B cell (primary cell): ENCODE measurements around the gene PCNX3. TPM values are rescaled to one million over a fixed set of nuclear protein-coding genes. Genes with fewer than 3 reads are reported as not detected.
A peak's percentile ranks its signal among the peaks of the same experiment; 100 is the strongest.

Experiments
- ATAC-seq: fragments of 200-7000 bp; cut with Tn5 transposase; one replicate; pipeline ENCODE4 v1.10.0; 2021; ENCODE audit warnings: low read depth, mild to moderate bottlenecking, moderate number of reproducible peaks, moderate library complexity
- CTCF ChIA-PET: fragments of 350-600 bp; sonication (Branson Sonifier 250); formaldehyde crosslinking; loops from one replicate; lab custom pipeline; 2021; ENCODE audit warnings: antibody characterized with exemption, inconsistent platforms; lab: Charles Lee
- POLR2A ChIA-PET: fragments of 350-600 bp; sonication (Branson Sonifier 250); formaldehyde crosslinking; loops from one replicate; lab custom pipeline; 2021; ENCODE audit warnings: antibody characterized with exemption; lab: Charles Lee
- DNase-seq: peaks from one replicate; pipeline ENCODE4 v3.0.0; 2013
- H2AFZ ChIP-seq: 2 replicates; pipeline ENCODE4 v1.6.1; 2012; ENCODE audit warnings: mild to moderate bottlenecking, low read depth, low read length; ENCODE audit not compliant: insufficient read depth, poor library complexity, severe bottlenecking
- H3K27ac ChIP-seq, 2 donors: 1 replicate in 1 of 2; 2 replicates in 1 of 2; pipeline ENCODE4 v1.5.1; 2012 to 2013; ENCODE audit warnings: low read length in 2 of 2, mild to moderate bottlenecking in 2 of 2, moderate library complexity in 1 of 2
- H3K27me3 ChIP-seq, 4 experiments: fragments of 200-600 bp in 1 of 4; sonication (generic) in 1 of 4; replicated peaks in 1 of 4; 1 replicate in 2 of 4; 2 replicates in 2 of 4; pipeline versions ENCODE4 v1.6.1 to v1.7.0; 2013 to 2016; ENCODE audit warnings: low read length in 3 of 4, mild to moderate bottlenecking in 2 of 4, mixed read lengths in 1 of 4, moderate library complexity in 1 of 4; ENCODE audit not compliant: insufficient read depth in 4 of 4, control insufficient read depth in 3 of 4; ENCODE audit errors: control extremely low read depth in 1 of 4
- H3K36me3 ChIP-seq, 2 experiments: replicated peaks in 1 of 2; 1 replicate in 1 of 2; 2 replicates in 1 of 2; pipeline versions ENCODE4 v1.6.1 to v1.7.1; 2013; ENCODE audit warnings: low read length in 1 of 2; ENCODE audit not compliant: insufficient read depth in 2 of 2, control insufficient read depth in 1 of 2; ENCODE audit errors: control extremely low read depth in 1 of 2, extremely low read depth in 1 of 2
- H3K4me1 ChIP-seq, 2 donors: fragments of 200-600 bp in 1 of 2; sonication (generic) in 1 of 2; 1 replicate in 1 of 2; 2 replicates in 1 of 2; pipeline versions ENCODE4 v1.5.1 to v1.6.1; 2013 to 2017; ENCODE audit warnings: low read length in 2 of 2; ENCODE audit not compliant: control insufficient read depth in 2 of 2, insufficient read depth in 2 of 2
- H3K4me2 ChIP-seq: replicated peaks from 2 replicates; pipeline ENCODE3; 2012; ENCODE audit warnings: mild to moderate bottlenecking, low read depth, low read length; ENCODE audit not compliant: poor library complexity, severe bottlenecking
- H3K4me3 ChIP-seq, 5 experiments: fragments of 200-600 bp in 1 of 5; sonication (generic) in 1 of 5; 1 replicate in 3 of 5; 2 replicates in 2 of 5; pipeline versions ENCODE4 v1.5.1 to v1.7.0; 2011 to 2016; ENCODE audit warnings: low read length in 4 of 5, mild to moderate bottlenecking in 4 of 5, low read depth in 2 of 5, control low read depth in 1 of 5, moderate library complexity in 1 of 5; ENCODE audit not compliant: insufficient read depth in 1 of 5; ENCODE audit errors: control extremely low read depth in 1 of 5, extremely low read depth in 1 of 5
- H3K79me2 ChIP-seq: fragments of 200-600 bp; sonication (generic); one replicate; pipeline ENCODE4 v1.6.0; 2016; ENCODE audit warnings: low read length; ENCODE audit not compliant: control insufficient read depth, insufficient read depth
- H3K9ac ChIP-seq: fragments of 200-600 bp; sonication (generic); 2 replicates; pipeline ENCODE4 v1.6.1; 2017; ENCODE audit warnings: mild to moderate bottlenecking, low read length, moderate library complexity
- H3K9me3 ChIP-seq, 3 donors: one replicate each; pipeline versions ENCODE4 v1.6.1 to v1.7.1; 2013; ENCODE audit warnings: low read length in 2 of 3; ENCODE audit not compliant: control insufficient read depth in 2 of 3, insufficient read depth in 1 of 3; ENCODE audit errors: control extremely low read depth in 1 of 3
- H4K20me1 ChIP-seq: 2 replicates; pipeline ENCODE4 v1.6.0; 2012; ENCODE audit warnings: mild to moderate bottlenecking, low read length; ENCODE audit not compliant: insufficient read depth, control insufficient read depth, poor library complexity, severe bottlenecking
- H3K27ac Mint-ChIP-seq: one replicate; pipeline ENCODE4 v1.8.0; 2021; ENCODE audit warnings: mixed read lengths
- H3K27me3 Mint-ChIP-seq: one replicate; pipeline ENCODE4 v1.8.0; 2021; ENCODE audit warnings: mixed read lengths
- H3K4me1 Mint-ChIP-seq: one replicate; pipeline ENCODE4 v1.8.0; 2021; ENCODE audit warnings: mixed read lengths
- H3K4me3 Mint-ChIP-seq: one replicate; pipeline ENCODE4 v1.8.0; 2021; ENCODE audit warnings: mixed read lengths
- H3K9me3 Mint-ChIP-seq: one replicate; pipeline ENCODE4 v1.8.0; 2022; ENCODE audit warnings: mixed read lengths; ENCODE audit not compliant: insufficient read depth
- EZH2 ChIP-seq: IDR thresholded peaks from 2 replicates; pipeline ENCODE4 v1.6.1; 2012; ENCODE audit warnings: borderline replicate concordance, low read depth, mild to moderate bottlenecking, moderate library complexity, low read length; ENCODE audit not compliant: insufficient read depth, poor library complexity, severe bottlenecking
- WGBS: methylation state at CpG from one replicate; pipeline ENCODE4 v1.1.5; 2013; ENCODE audit warnings: missing lambda C conversion rate; ENCODE audit not compliant: insufficient coverage; 5-methylcytosine and 5-hydroxymethylcytosine counted together
- intact Hi-C: fragments of 100-400 bp; cut with micrococcal nuclease; formaldehyde crosslinking; loops from one replicate; pipeline ENCODE4 v1.10.0; 2022
- polyA plus RNA-seq: library from polyadenylated mRNA; depleted of rRNA; stranded (reverse); fragments of >200 nt; gene quantifications from 2 replicates; pipeline ENCODE4 v1.2.3, GENCODE V29; 2012
- total RNA-seq, 2 donors: library from RNA; stranded (reverse); fragments of 120-200 nt in 1 of 2; gene quantifications; 1 replicate in 1 of 2; 2 replicates in 1 of 2; pipeline versions ENCODE4 v1.2.3 to v1.2.4, GENCODE V29; 2013 to 2022
- TF ChIP-seq, protein P1 (sequence below): fragments of 200-600 bp; IDR thresholded peaks from one replicate; pipeline ENCODE4 v1.8.0; 2022; ENCODE audit warnings: antibody characterized with exemption, mild to moderate bottlenecking

Gene PCNX3
- total and polyA plus RNA-seq, 2 donors (not counting 1 experiment from before 2014, with no cell fraction given) = 61.5 to 62.8 TPM

DNA sequence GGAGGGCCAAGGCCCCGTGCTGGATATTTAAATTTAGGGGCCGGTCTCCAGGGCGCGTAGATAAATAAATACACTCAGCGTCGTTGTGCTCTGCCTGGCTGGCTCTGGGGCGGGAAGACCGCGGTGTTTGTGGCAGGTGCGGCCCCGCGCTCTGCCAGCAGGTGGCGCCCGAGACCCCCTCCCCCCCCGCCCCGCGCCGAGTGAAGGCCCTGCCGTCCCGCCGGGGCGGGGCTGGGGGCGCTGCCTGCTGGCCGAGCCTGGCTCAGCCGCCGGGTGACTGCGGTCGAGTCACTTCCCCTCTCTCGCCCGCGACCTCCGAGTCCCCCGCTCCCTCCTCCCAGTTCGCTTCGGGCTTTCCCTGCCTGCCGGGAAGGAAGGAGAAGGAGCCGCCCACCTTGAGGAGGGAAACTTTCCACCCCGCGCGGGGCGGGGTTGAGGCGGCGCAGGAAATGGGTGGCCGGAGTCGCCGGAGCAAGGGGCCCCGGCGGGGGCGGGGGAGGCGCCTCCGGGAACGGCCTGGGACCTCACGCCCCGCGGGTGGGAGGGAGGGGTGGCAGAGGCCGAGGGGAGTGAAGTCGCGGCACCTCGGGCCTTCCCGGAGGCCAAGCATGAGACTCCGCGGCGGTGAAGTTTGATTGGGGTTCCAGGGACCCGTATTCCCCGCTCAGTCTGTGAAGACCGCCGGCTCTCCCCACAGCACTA, 41.3 kb upstream of the PCNX3 start:
- H4K20me1 ChIP-seq = peaks cover 43% of the 10 kb centered on the region
- no peak for TF ChIP-seq EZH2
- TF ChIP-seq, protein P1, sequence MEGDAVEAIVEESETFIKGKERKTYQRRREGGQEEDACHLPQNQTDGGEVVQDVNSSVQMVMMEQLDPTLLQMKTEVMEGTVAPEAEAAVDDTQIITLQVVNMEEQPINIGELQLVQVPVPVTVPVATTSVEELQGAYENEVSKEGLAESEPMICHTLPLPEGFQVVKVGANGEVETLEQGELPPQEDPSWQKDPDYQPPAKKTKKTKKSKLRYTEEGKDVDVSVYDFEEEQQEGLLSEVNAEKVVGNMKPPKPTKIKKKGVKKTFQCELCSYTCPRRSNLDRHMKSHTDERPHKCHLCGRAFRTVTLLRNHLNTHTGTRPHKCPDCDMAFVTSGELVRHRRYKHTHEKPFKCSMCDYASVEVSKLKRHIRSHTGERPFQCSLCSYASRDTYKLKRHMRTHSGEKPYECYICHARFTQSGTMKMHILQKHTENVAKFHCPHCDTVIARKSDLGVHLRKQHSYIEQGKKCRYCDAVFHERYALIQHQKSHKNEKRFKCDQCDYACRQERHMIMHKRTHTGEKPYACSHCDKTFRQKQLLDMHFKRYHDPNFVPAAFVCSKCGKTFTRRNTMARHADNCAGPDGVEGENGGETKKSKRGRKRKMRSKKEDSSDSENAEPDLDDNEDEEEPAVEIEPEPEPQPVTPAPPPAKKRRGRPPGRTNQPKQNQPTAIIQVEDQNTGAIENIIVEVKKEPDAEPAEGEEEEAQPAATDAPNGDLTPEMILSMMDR = peak; percentile 91

More for the DNA sequence above, 41.3 kb upstream of the PCNX3 start:
- Histone ChIP-seq H3K4me2 (peak overlapping the region; percentile 100), H3K27ac (peak overlapping the region; percentile 85 to 93), H3K4me3 (peak overlapping the region; percentile 52 to 92 (median 70)), H3K79me2 (peaks cover 36% of the 10 kb centered on the region), H3K9ac (peak overlapping the region; percentile 83), H2AFZ (peak overlapping the region; percentile 62), H3K36me3 (peaks cover 1 to 11% of the 10 kb centered on the region in 2 experiments), H3K27me3 (no peaks in the 10 kb centered on the region), H3K4me1 (peaks cover 43 to 69% of the 10 kb centered on the region in 2 donors), H3K9me3 (no peaks in the 10 kb centered on the region)
- ChIA-PET POLR2A (interaction anchor here (0.6 to 7.5 kb wide), 7 partner anchors 14 to 309 kb away, joined by 3 to 53 read pairs (median 13); partner anchors contain the start of genes MAP3K11, MUS81 and PCNX3), CTCF (interaction anchor here (0.9 to 5.5 kb wide), 7 partner anchors 14 to 40 kb away, joined by 3 to 97 read pairs (median 14); partner anchors contain the start of genes MAP3K11 and PCNX3)
- no peaks in the 10 kb centered on the region for H3K27me3 Mint-ChIP-seq
- peak; percentile 28 for ATAC-seq
- DNase-seq = peak; percentile 95
- H3K27ac Mint-ChIP-seq = peak overlapping the region; percentile 98
- under 1% methylated on average over 52 of the region's 67 CpGs for WGBS
- peak overlapping the region; percentile 98 for H3K4me3 Mint-ChIP-seq
- H3K4me1 Mint-ChIP-seq = peaks cover 73% of the 10 kb centered on the region
- intact Hi-C loops = loop anchor here (1.0 to 10.0 kb wide), 6 partner anchors 14 to 829 kb away; partner anchors contain the start of genes BANF1, CFL1, EIF1AD and PCNX3
- no peaks in the 10 kb centered on the region for H3K9me3 Mint-ChIP-seq
